Measurements from ENCODE around the gene SH3BGR. TPM values are rescaled to one million over a fixed set of nuclear protein-coding genes. Genes with fewer than 3 reads are reported as not detected.

Gene SH3BGR
- polyA plus RNA-seq, 1 donor (not counting 4 experiments of a cell fraction or from before 2014, with no cell fraction given) = 1.4 TPM

DNA sequence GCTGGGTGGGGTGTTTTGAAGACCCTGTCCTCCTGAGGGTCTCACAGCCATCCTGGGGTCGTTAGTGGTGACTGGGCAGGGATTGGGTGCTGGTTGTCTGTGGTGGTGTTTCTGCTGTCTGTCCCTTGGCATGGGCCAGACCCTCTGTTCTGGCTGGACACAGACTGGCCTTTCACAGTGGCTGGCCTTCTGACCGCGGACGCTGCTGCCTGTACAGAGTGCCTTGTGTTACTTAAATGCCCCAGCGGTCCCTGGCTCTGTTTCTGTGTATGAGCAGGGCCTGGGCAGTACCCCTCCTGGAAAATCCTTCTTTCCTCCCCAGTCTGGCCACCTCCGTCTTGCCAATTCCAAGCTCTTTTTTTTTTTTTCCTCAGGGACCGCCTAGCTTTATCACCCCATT, 50.9 kb downstream of the SH3BGR start:
- TF ChIP-seq CTCF (optimal IDR thresholded peaks at IDR 0.05 in 1 of 3, IDR thresholded peaks at IDR 0.05 in 1 of 3, conservative IDR thresholded peaks at IDR 0.05 in 1 of 3; ENCODE audit: extremely low read depth in 1 of 3, insufficient read depth in 2 of 3, low read length in 3 of 3) (no peak), EZH2 (IDR thresholded peaks at IDR 0.05; ENCODE audit: low read length) (no peak)
- FAIRE-seq = no peak
- Histone ChIP-seq H3K9ac (ENCODE audit: control insufficient read depth, extremely low read depth, insufficient read depth, low read length) (no peak overlapping the region), H3K4me2 (ENCODE audit: control insufficient read depth, extremely low read depth, insufficient read depth, low read depth, low read length) (no peak overlapping the region), H3K9me1 (ENCODE audit: control insufficient read depth, extremely low read depth, insufficient read depth, low read length) (no peaks in the 10 kb centered on the region), H3K36me3 (ENCODE audit: control insufficient read depth in 2 of 2, extremely low read depth in 1 of 2, insufficient read depth in 2 of 2, low read length in 2 of 2) (no peaks in the 10 kb centered on the region), H2AFZ (ENCODE audit: control insufficient read depth, low read length) (no peak overlapping the region), H4K20me1 (ENCODE audit: control insufficient read depth, extremely low read depth, insufficient read depth, low read length) (no peaks in the 10 kb centered on the region), H3K4me1 (ENCODE audit: control insufficient read depth, extremely low read depth, insufficient read depth, low read length) (no peaks in the 10 kb centered on the region), H3K4me3 (ENCODE audit: control insufficient read depth in 2 of 3, extremely low read depth in 1 of 3, insufficient read depth in 2 of 3, low read depth in 1 of 3, low read length in 3 of 3) (no peak overlapping the region), H3K79me2 (ENCODE audit: control insufficient read depth, insufficient read depth, low read length) (no peaks in the 10 kb centered on the region), H3K27me3 (ENCODE audit: control insufficient read depth, extremely low read depth, insufficient read depth, low read length) (no peaks in the 10 kb centered on the region), H3K27ac (ENCODE audit: control insufficient read depth, insufficient read depth, low read length) (no peak overlapping the region), H3K9me3 (ENCODE audit: control insufficient read depth, low read depth, low read length) (no peaks in the 10 kb centered on the region)
- no peak for DNase-seq (ENCODE audit: low read depth, low spot score)
- dilution Hi-C loops (cut with MboI; ENCODE audit: extremely low pct_ligation_motif_present, low sequenced_read_pairs) = loop anchor here (25.0 kb wide), 1 partner anchor 210 kb away; no protein-coding TSS in a partner anchor

DNA sequence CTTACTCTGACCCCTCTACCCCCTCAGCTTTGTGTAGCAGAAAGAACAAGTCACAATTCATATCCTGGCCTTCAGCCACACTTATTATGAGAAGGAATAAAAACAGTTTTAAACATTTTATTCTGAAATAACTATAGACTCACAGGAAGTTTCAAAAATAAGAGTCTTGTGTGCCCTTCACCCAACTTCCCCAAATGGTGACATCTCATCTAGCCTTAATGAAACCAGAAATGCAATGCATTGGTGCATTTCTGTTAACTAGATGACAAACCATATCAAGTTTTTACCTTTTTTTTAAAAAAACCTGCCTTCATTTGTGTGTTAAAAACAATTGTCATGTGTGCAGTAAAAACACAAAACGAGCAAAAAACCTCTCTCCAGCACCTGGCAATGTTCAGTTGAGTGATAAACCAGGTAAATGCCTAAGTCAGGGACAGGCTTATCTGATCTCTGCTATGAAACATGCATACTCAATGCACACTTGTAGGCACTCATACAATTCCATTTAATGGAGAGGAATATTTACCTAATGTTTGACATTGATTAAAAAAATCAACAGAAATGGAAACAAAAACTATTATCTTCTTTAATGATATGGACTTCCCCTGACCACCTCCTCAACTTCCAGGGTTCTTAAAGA, 51.5 kb downstream of the SH3BGR start:
- Histone ChIP-seq H3K27ac (ENCODE audit: control insufficient read depth, insufficient read depth, low read length) (no peak overlapping the region), H3K4me2 (ENCODE audit: control insufficient read depth, extremely low read depth, insufficient read depth, low read depth, low read length) (no peak overlapping the region), H3K4me3 (ENCODE audit: control insufficient read depth in 2 of 3, extremely low read depth in 1 of 3, insufficient read depth in 2 of 3, low read depth in 1 of 3, low read length in 3 of 3) (no peak overlapping the region), H3K9me1 (ENCODE audit: control insufficient read depth, extremely low read depth, insufficient read depth, low read length) (no peaks in the 10 kb centered on the region), H2AFZ (ENCODE audit: control insufficient read depth, low read length) (no peak overlapping the region), H3K79me2 (ENCODE audit: control insufficient read depth, insufficient read depth, low read length) (no peaks in the 10 kb centered on the region), H3K4me1 (ENCODE audit: control insufficient read depth, extremely low read depth, insufficient read depth, low read length) (no peaks in the 10 kb centered on the region), H3K9ac (ENCODE audit: control insufficient read depth, extremely low read depth, insufficient read depth, low read length) (no peak overlapping the region), H3K27me3 (ENCODE audit: control insufficient read depth, extremely low read depth, insufficient read depth, low read length) (no peaks in the 10 kb centered on the region), H3K36me3 (ENCODE audit: control insufficient read depth in 2 of 2, extremely low read depth in 1 of 2, insufficient read depth in 2 of 2, low read length in 2 of 2) (no peaks in the 10 kb centered on the region), H3K9me3 (ENCODE audit: control insufficient read depth, low read depth, low read length) (no peaks in the 10 kb centered on the region), H4K20me1 (ENCODE audit: control insufficient read depth, extremely low read depth, insufficient read depth, low read length) (no peaks in the 10 kb centered on the region)
- FAIRE-seq (no peak), DNase-seq (ENCODE audit: low read depth, low spot score) (no peak)
- dilution Hi-C loops (cut with MboI; ENCODE audit: extremely low pct_ligation_motif_present, low sequenced_read_pairs) = loop anchor here (25.0 kb wide), 1 partner anchor 209 kb away; no protein-coding TSS in a partner anchor
- TF ChIP-seq CTCF (optimal IDR thresholded peaks at IDR 0.05 in 1 of 3, IDR thresholded peaks at IDR 0.05 in 1 of 3, conservative IDR thresholded peaks at IDR 0.05 in 1 of 3; ENCODE audit: extremely low read depth in 1 of 3, insufficient read depth in 2 of 3, low read length in 3 of 3) = no peak
- no peak for TF ChIP-seq EZH2 (IDR thresholded peaks at IDR 0.05; ENCODE audit: low read length)
